ENCODE data around the gene SUPT4H1. TPM values are rescaled to one million over a fixed set of nuclear protein-coding genes. Genes with fewer than 3 reads are reported as not detected.

Gene SUPT4H1
- total and polyA plus RNA-seq, 10 donors = 37.8 to 106 (median 66.6) TPM

DNA sequence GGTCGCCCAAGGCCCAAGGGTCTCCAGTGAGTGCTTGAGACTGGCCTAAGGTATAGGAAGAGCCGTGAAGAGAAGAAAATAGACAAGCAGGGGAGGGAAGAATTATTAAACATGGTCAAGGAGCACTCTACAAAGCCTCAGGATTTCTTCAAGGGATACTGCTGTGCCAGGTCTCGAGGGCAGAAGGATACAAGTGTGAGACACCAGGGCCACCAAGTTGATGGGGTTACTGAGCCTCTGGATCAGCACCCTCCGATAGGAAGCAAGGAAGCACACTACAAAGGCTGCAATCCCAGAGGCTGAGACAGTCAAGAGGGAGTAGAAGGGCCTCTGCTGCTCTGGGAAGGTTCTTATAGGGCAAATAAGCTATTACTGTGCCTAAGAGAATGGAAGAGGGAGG lies 6.5 kb downstream of the SUPT4H1 start:
- H3K9me3 ChIP-seq = no peaks in the 10 kb centered on the region
- no peak for TF ChIP-seq POLR2A (IDR thresholded peaks at IDR 0.05)
- TF ChIP-seq CTCF (IDR thresholded peaks at IDR 0.05 in 8 of 11, conservative IDR thresholded peaks at IDR 0.05 in 3 of 11) = no peak
- TF ChIP-seq POLR2AphosphoS5 (IDR thresholded peaks at IDR 0.05) = no peak
- peak overlapping the region in 1 of 8 donors; percentile 68 for H3K4me3 ChIP-seq
- intact Hi-C loops (cut with DNase I; ENCODE audit: low total_unique reads) = no loop called here
- H3K27ac ChIP-seq = peak overlapping the region; percentile 50 to 100 (median 99)
- peaks cover 8 to 75% (median 59%) of the 10 kb centered on the region in 6 donors for H3K36me3 ChIP-seq
- H3K4me1 ChIP-seq = peaks cover 42 to 100% (median 76%) of the 10 kb centered on the region in 6 donors
- WGBS, 5 donors = 63 to 93% (median 84%) methylated on average over 4 of the region's 4 CpGs
- no peak for DNase-seq
- no peaks in the 10 kb centered on the region for H3K27me3 ChIP-seq (replicated peaks in 1 of 7)

GRCh38 chr17:58344791-58345157 lies 7.2 kb downstream of the SUPT4H1 start:
- H3K27ac ChIP-seq = peak overlapping the region; percentile 74 to 100 (median 99)
- TF ChIP-seq POLR2AphosphoS5 (IDR thresholded peaks at IDR 0.05) = no peak
- TF ChIP-seq CTCF (IDR thresholded peaks at IDR 0.05 in 8 of 11, conservative IDR thresholded peaks at IDR 0.05 in 3 of 11) = peak in 9 of 11 experiments; percentile 16 to 67 (median 57)
- no peak for TF ChIP-seq POLR2A (IDR thresholded peaks at IDR 0.05)
- H3K4me1 ChIP-seq = peaks cover 49 to 100% (median 78%) of the 10 kb centered on the region in 6 donors
- peaks cover 8 to 68% (median 53%) of the 10 kb centered on the region in 6 donors for H3K36me3 ChIP-seq
- H3K27me3 ChIP-seq (replicated peaks in 1 of 7) = no peaks in the 10 kb centered on the region
- no peaks in the 10 kb centered on the region for H3K9me3 ChIP-seq
- WGBS, 5 donors = 25 to 41% (median 36%) methylated on average over 2 of the region's 2 CpGs
- intact Hi-C loops (cut with DNase I; ENCODE audit: low total_unique reads) = no loop called here
- H3K4me3 ChIP-seq = peak overlapping the region; percentile 14 to 68 (median 32)
- peak; percentile 84 for DNase-seq

- Histone ChIP-seq H3K9me3 (no peaks in the 10 kb centered on the region), H3K27ac (peak overlapping the region; percentile 74 to 100 (median 99)), H3K27me3 (replicated peaks in 1 of 7) (no peaks in the 10 kb centered on the region), H3K4me1 (peaks cover 53 to 100% (median 79%) of the 10 kb centered on the region in 6 donors), H3K4me3 (peak overlapping the region; percentile 14 to 68 (median 32)), H3K36me3 (peaks cover 5 to 63% (median 47%) of the 10 kb centered on the region in 6 donors)
- peak; percentile 92 for DNase-seq
- TF ChIP-seq POLR2A (IDR thresholded peaks at IDR 0.05) (peak in 2 of 3 donors; percentile 14 to 45), CTCF (IDR thresholded peaks at IDR 0.05 in 8 of 11, conservative IDR thresholded peaks at IDR 0.05 in 3 of 11) (no peak), POLR2AphosphoS5 (IDR thresholded peaks at IDR 0.05) (peak in 2 of 3 donors; percentile 87 to 96)
- WGBS, 5 donors = 11 to 18% (median 17%) methylated on average over 8 to 9 of the region's 9 CpGs
- intact Hi-C loops (cut with DNase I; ENCODE audit: low total_unique reads) = no loop called here
These were observed 7.8 kb downstream of the SUPT4H1 start for GRCh38 chr17:58344047-58344790.

DNA sequence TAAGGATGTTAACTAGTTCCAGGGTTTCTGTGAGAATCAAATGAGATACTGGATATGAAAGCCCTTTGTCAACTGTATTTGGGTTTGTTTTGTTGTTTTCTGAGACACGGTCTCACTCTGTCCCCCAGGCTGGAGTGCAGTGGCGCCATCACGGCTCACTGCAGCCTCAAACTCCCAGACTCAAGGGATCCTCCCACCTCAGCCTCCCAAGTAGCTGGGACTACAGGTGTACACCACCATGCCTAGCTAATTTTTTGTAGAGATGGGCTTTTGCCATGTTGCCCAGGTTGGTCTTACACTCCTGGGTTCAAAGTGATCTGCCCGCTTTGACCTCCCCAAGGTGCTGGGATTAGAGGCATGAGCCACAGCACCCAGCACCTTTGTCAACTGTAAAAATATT lies 8.9 kb downstream of the SUPT4H1 start:
- Histone ChIP-seq H3K4me3 (peak overlapping the region in 4 of 8 donors; percentile 33 to 68 (median 42)), H3K27ac (peak overlapping the region; percentile 74 to 100 (median 99)), H3K9me3 (no peaks in the 10 kb centered on the region), H3K27me3 (replicated peaks in 1 of 7) (no peaks in the 10 kb centered on the region), H3K36me3 (peaks cover 3 to 52% (median 36%) of the 10 kb centered on the region in 6 donors), H3K4me1 (peaks cover 61 to 100% (median 82%) of the 10 kb centered on the region in 6 donors)
- intact Hi-C loops (cut with DNase I; ENCODE audit: low total_unique reads) = no loop called here
- no peak for DNase-seq
- WGBS, 5 donors = 83 to 86% (median 84%) methylated on average over 4 of the region's 4 CpGs
- TF ChIP-seq CTCF (IDR thresholded peaks at IDR 0.05 in 8 of 11, conservative IDR thresholded peaks at IDR 0.05 in 3 of 11) = no peak

Measured in spleen (tissue), 11 donors.